GM21515 (cell line): ENCODE results near the gene WRAP73.

Source experiments
- ATAC-seq: cut with Tn5 transposase; IDR thresholded peaks from one replicate; pipeline ENCODE4 v1.9.1; 2021; ENCODE audit not compliant: unreplicated experiment

WRAP73 gene

GRCh38 chr1:3614755-3615742 is 34.9 kb downstream of the WRAP73 start:
- no peak for ATAC-seq

GRCh38 chr1:3612123-3612522 is 37.8 kb downstream of the WRAP73 start:
- ATAC-seq: no peak

- no peak for ATAC-seq
Observed at GRCh38 chr1:3611170-3612019, 38.5 kb downstream of the WRAP73 start, which contains the start of gene MEGF6. MEGF6 (minus strand) TSS chr1:3611508; CDS start chr1:3611268, 240 bp downstream.

- no peak for ATAC-seq
Observed at GRCh38 chr1:3610527-3611169, 39.3 kb downstream of the WRAP73 start.

- no peak for ATAC-seq
Observed at GRCh38 chr1:3609769-3610526, 40.0 kb downstream of the WRAP73 start.

- ATAC-seq: no peak
Observed at GRCh38 chr1:3609016-3609768, 40.7 kb downstream of the WRAP73 start.

GRCh38 chr1:3608154-3608553 is 41.7 kb downstream of the WRAP73 start:
- ATAC-seq: no peak

- no peak for ATAC-seq
Observed at GRCh38 chr1:3607703-3608065, 42.2 kb downstream of the WRAP73 start.

- no peak for ATAC-seq
Observed at GRCh38 chr1:3606779-3607702, 42.9 kb downstream of the WRAP73 start.

GRCh38 chr1:3604997-3605823 is 44.7 kb downstream of the WRAP73 start:
- ATAC-seq: no peak

- no peak for ATAC-seq
Observed at GRCh38 chr1:3604468-3604974, 45.4 kb downstream of the WRAP73 start.

- no peak for ATAC-seq
Observed at GRCh38 chr1:3603571-3604467, 46.1 kb downstream of the WRAP73 start.

GRCh38 chr1:3603156-3603555 is 46.7 kb downstream of the WRAP73 start:
- ATAC-seq: no peak

GRCh38 chr1:3602375-3602774 is 47.5 kb downstream of the WRAP73 start:
- no peak for ATAC-seq

- ATAC-seq: no peak
Observed at GRCh38 chr1:3601743-3602142, 48.2 kb downstream of the WRAP73 start.

GRCh38 chr1:3600354-3600753 is 49.5 kb downstream of the WRAP73 start:
- ATAC-seq: no peak

GRCh38 chr1:3599816-3600215 is 50.1 kb downstream of the WRAP73 start:
- no peak for ATAC-seq
